NCI-H524 (cell line): ENCODE results near the gene RHAG.
"Not testable (repeated sequence)": the region's sequence is repeated elsewhere in the genome, so short reads cannot be mapped to it uniquely, and the experiment has no call there.

Source experiments
- DNase-seq, 2 experiments: peaks; one replicate each; lab custom pipeline; 2025; lab: John Stamatoyannopoulos, UW

The RHAG gene

GRCh38 chr6:49635978-49636712 is 494 bp downstream of the RHAG start:
- no peak for DNase-seq

- no peak for DNase-seq
These were observed 1.2 kb downstream of the RHAG start for GRCh38 chr6:49635480-49635879.

DNA sequence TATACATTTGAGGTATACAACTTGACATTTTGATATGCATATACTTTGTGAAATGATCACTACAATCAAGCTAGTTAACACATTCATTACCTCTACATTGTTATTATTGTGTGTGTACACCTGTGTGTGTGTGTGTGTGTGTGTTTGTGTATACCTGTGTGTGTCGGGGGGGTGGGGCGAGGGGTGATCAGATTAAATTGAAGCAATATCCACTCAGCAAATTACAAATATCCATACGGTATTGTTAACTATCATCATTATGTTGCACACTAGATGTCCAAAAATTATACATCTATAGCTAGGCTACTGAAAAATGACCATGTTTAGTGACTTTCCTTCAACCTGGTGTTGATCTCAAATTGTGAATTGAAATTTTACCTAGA is 1.8 kb downstream of the RHAG start:
- DNase-seq: no peak

- DNase-seq: no peak
These were observed 2.4 kb downstream of the RHAG start for GRCh38 chr6:49634092-49634835.

- DNase-seq: no peak
These were observed 3.1 kb downstream of the RHAG start for GRCh38 chr6:49633541-49633940.

GRCh38 chr6:49632727-49633126 is 3.9 kb downstream of the RHAG start:
- DNase-seq: no peak

DNA sequence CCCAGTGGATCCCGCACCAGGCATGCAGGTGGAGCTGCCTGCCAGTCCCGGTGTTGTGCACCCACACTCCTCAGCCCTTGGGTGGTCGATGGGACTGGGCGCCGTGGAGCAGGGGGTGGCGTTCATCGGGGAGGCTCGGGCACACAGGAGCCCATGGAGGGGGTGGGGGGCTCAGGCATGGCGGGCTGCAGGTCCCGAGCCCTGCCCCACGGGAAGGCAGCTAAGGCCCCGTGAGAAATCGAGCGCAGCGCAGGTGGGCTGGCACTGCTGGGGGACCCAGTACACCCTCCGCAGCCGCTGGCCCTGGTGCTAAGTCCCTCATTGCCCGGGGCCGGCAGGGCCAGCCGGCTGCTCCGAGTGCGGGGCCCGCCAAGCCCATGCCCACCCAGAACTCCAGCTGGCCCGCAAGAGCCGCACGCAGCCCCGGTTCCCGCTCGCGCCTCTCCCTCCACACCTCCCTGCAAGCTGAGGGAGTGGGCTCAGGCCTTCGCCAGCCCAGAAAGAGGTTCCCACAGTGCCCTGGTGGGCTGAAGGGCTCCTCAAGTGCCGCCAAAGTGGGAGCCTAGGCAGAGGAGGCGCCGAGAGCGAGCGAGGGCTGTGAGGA is 7.1 kb downstream of the RHAG start:
- not testable (repeated sequence) for DNase-seq

DNA sequence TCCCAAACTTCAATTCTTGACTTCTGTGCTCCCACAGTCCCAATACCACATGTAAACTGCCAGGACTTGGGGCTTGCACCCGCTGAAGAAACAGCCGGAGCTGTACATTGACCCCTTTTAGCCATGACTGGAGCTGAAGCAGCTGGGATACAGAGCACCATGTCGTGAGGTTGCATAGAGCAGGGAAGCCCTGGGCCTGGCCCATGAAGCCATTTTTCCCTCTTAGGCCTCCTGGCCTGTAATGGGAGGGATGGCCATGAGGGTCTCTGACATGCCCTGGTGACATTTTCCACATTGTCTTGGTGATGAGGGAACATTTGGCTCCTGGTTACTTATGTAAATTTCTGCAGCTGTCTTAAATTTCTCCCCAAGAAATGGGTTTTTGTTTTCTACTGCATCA is 9.8 kb downstream of the RHAG start:
- DNase-seq: no peak

- DNase-seq: no peak
These were observed 18.4 kb downstream of the RHAG start for GRCh38 chr6:49618257-49618656.

DNA sequence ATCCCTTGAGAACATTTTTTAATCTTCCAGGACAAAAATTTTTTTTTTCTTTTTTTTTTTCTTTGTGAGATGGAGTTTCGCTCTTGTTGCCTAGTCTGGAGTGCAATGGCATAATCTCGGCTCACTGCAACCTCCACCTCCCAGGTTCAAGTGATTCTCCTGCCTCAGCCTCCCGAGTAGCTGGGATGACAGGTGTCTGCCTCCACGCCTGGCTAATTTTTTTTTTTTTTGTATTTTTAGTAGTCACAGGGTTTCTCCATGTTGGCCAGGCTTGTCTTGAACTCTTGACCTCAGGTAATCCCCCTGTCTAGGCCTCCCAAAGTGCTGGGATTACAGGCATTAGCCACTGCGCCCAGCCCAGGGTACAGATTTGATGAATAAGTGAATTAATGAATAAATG is 22.5 kb downstream of the RHAG start:
- DNase-seq: not testable (repeated sequence)

DNA sequence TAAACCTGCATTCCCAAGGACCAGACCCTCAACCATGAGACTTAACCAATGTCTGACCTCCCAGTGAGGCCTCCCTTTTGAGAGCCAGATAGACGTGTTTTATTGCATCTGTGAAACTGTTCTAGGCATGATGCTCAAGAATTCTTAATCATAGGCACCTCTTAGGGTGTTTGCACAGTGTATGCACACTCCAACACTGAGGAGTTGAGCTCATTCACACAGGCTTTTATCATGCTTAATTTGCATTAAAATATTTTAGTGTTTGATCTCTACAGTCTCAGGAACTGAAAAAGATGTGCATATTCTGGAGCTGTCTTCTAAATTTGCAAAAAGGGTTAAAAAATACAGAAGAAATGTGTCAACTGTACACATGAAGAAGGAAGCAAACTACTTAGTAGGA is 27.4 kb downstream of the RHAG start:
- DNase-seq: no peak

- DNase-seq: not testable (repeated sequence)
These were observed 28.4 kb downstream of the RHAG start for GRCh38 chr6:49608275-49608674.

DNA sequence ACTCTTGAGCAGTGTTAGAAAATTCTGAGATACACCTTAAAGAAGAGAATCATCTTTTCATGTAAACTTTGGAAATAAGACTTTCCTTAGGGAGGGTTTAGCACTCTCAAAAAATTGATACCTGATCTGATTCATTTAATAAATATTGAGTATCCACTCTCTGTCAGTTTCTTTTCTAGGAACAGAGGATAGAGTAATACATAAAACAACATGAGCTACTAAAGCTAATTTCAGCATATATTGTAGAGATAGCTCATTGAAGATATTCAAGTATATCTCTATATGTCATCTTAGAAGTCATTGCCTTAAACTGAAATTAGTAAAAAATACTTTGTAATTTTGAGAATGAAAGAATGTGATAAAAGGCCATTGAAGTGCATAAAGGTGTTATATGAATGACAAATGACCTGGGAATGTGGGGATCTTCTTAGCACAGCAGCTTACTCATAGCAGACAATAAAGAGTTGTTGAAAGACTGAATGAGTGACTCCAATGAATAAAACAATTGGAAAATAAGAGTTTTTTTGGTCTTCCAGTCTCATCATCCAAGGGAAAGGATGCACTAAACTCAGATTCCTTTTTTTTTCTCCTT is 29.2 kb downstream of the RHAG start:
- DNase-seq: no peak

DNA sequence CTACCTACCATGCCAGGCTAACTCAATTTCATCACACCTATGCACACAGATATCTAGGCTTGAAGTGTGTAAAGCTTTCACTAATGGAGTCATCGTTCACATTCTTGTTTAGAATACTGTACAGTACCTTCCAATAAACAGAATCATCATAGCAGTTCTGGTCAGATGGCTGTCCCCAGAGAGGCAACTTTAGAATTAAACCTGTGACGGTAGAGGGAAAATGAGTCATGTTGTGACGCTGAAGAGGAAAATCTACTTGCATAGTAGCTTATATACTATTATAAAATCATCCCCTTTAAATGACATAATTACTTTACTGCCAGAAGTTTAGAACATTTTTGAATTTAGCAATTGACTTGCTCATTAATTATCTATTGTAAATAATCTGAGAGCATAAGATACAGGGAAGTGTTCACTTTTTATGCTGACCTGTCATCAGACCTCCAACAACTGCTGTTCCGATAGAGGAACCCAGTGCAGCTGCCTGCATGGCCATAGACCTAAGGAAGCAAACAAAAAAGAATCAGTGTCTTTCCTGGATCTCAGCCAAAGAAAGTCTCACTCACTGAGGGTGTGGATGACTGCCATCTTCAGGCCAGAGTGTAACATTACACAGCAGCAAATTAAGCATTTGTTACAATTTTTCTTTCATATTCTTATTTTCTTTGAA is 29.8 kb downstream of the RHAG start:
- DNase-seq: peak; percentile 38 to 56

DNA sequence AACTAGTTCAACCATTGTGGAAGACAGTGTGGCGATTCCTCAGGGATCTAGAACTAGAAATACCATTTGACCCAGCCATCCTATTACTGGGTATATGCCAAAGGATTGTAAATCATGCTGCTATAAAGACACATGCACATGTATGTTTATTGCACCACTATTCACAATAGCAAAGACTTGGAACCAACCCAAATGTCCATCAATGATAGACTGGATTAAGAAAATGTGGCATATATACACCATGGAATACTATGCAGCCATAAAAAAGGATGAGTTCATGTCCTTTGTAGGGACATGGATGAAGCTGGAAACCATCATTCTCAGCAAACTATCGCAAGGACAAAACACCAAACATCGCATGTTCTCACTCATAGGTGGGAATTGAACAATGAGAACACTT is 32.6 kb downstream of the RHAG start:
- not testable (repeated sequence) for DNase-seq

DNA sequence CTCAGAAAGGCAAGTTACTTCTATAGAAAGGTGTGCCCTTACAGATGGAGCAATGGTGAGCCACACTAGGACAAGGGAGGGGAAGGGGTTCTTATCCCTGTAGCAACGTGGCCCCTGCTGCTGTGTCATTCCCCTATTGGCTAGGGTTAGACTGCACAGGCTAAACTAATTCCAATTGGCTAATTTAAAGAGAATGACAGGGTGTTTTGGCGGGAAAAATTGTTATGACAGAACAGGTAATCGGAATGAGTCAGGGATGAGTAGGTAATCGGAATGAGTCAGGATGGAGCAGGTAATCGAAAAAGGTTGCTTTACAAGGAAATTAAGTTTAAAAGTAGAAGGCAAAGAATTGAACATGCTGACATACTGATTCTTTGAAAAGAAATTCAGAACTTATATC is 49.4 kb downstream of the RHAG start:
- not testable (repeated sequence) for DNase-seq

- DNase-seq: no peak
These were observed 54.1 kb downstream of the RHAG start for GRCh38 chr6:49582529-49582928.

- no peak for DNase-seq
These were observed 57.0 kb downstream of the RHAG start for GRCh38 chr6:49579649-49580048.

DNA sequence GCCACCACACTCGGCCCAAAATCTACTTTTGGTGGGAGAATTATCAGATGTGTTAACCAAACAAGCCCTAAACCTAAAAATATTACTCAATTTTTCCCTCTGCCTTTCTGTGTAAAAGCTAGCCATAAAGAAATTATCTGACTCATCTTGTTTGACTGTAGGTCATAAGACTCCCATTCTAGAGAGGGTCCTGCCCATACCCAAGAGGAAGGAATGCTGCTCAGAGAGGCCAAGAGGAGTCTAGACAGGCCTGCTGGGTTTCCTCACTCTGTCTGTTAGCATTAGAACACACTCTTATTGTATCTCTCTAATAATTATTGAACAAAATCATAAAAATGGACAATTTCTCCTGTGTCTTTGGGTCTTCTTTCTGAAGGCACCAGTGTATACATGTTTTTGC is 60.0 kb downstream of the RHAG start:
- DNase-seq: no peak

DNA sequence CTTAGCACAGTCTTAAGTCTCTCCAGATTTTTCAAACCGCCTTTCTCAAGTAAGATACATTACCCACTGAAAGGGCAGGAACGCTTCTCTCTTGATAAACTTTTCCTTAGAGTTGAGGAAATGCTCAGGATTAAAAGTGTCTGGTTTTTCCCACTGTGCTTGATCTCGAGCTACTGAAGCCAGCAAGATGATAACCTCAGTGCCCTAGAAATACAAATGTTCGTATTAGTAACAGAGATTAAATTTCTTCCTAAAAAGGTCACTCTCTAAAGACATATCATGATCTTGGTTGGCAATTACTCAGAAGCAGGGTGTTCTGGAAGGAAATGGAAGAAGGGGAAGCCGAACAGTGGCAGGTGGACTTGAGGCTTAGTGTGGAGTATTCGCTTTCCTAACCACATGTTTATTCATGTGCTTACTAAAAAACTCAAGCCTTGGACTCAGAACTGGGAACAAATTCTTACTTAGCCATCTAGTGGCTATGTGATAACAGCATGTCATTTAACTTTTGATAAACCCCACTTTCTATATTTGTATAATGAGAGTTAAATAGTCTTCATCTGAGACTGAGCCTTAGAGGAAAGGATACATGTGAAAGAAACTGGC is 66.1 kb downstream of the RHAG start:
- no peak for DNase-seq

DNA sequence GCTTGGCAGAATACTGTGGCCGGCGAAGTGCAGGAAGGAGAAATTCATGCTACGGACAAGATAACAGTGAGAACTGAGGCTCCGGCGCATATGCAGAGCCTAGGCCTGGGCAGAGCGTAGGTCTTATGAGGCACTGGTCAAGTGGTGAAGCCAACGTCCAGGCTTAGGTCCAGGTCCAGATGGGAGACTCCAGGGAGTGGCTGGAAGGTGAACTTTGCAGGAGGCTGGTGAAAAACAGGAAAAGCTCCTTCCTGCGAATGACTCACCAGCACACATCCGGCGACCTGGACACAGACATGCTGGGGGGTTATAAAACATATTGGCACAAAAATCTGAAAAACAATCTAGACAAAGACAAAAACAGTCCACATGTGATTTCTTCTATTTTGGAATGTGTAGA is 70.8 kb downstream of the RHAG start:
- DNase-seq: no peak

- no peak for DNase-seq
These were observed 71.4 kb downstream of the RHAG start for GRCh38 chr6:49565261-49565660.
